HFFc6 (cell line): ENCODE measurements around the gene ASCL4. TPM values are rescaled to one million over a fixed set of nuclear protein-coding genes. Genes with fewer than 3 reads are reported as not detected.

Source experiments
- DNase-seq: peaks from one replicate; pipeline ENCODE4 v3.0.0-alpha.2; 2018
- H3K27ac Mint-ChIP-seq: 2 replicates; pipeline ENCODE4 v1.8.0; 2020; ENCODE audit warnings: mild to moderate bottlenecking, mixed read lengths
- H3K27me3 Mint-ChIP-seq: 2 replicates; pipeline ENCODE4 v1.8.0; 2021; ENCODE audit warnings: mild to moderate bottlenecking, moderate library complexity, mixed read lengths; ENCODE audit not compliant: insufficient read depth
- H3K36me3 Mint-ChIP-seq: 2 replicates; pipeline ENCODE4 v1.8.0; 2021; ENCODE audit warnings: low read depth, mixed read lengths
- H3K4me1 Mint-ChIP-seq: 2 replicates; pipeline ENCODE4 v1.8.0; 2020; ENCODE audit warnings: low read depth, mixed read lengths
- H3K4me3 Mint-ChIP-seq: 2 replicates; pipeline ENCODE4 v1.8.0; 2020; ENCODE audit warnings: mild to moderate bottlenecking, moderate library complexity, mixed read lengths
- H3K9me3 Mint-ChIP-seq: 2 replicates; pipeline ENCODE4 v1.8.0; 2020; ENCODE audit warnings: mild to moderate bottlenecking, mixed read lengths
- CTCF ChIP-seq: fragments of 200-600 bp; sonication (generic); IDR thresholded peaks from 2 replicates; pipeline ENCODE4 v1.5.0; 2021; ENCODE audit warnings: antibody characterized with exemption, mild to moderate bottlenecking
- total RNA-seq, 6 experiments: library from RNA; stranded (reverse); fragmentation: NEBNext Ultra II Directional; extraction: Animal tissue kit (Norgen Biotek cat#: 25700); gene quantifications; 2 replicates in 1 of 6; 3 replicates in 5 of 6; pipeline ENCODE4 v1.2.3, GENCODE V29; 2021

ASCL4 gene
- total RNA-seq, 6 experiments from 2014 or later: not detected

DNA sequence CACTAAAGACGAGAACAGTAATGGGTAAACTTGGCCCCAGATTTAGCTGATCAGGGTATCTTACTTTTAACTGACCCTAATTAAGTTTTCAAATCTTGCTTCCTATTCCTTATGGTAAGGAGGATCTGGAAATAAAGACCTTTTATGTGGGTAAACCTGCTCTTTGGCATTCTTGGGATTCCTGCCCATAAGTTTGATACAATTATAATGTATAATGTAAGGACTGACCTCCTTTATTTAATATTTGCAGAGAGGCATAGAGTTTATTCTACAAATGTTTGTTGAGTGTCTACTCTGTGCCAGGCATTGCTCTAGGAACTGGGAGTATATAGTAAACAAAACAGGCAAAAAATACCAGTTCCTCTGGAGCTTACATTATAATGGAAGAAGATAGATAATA is 9.2 kb upstream of the ASCL4 start:
- Mint-ChIP-seq H3K4me3 (no peak overlapping the region), H3K4me1 (peaks cover 7% of the 10 kb centered on the region), H3K27me3 (no peaks in the 10 kb centered on the region; the same call in 1 of the 2 replicates), H3K27ac (no peak overlapping the region), H3K9me3 (no peaks in the 10 kb centered on the region), H3K36me3 (0 out of 2 replicates have a peak, but pooled peaks cover under 1% of the 10 kb centered on the region)
- TF ChIP-seq CTCF: no peak
- no peak for DNase-seq

GRCh38 chr12:107767466-107767865 is 7.0 kb upstream of the ASCL4 start:
- Mint-ChIP-seq H3K4me3 (no peak overlapping the region), H3K27me3 (no peaks in the 10 kb centered on the region; the same call in 1 of the 2 replicates), H3K4me1 (no peaks in the 10 kb centered on the region), H3K27ac (no peak overlapping the region), H3K36me3 (no peaks in the 10 kb centered on the region), H3K9me3 (no peaks in the 10 kb centered on the region)
- DNase-seq: no peak
- no peak for TF ChIP-seq CTCF

DNA sequence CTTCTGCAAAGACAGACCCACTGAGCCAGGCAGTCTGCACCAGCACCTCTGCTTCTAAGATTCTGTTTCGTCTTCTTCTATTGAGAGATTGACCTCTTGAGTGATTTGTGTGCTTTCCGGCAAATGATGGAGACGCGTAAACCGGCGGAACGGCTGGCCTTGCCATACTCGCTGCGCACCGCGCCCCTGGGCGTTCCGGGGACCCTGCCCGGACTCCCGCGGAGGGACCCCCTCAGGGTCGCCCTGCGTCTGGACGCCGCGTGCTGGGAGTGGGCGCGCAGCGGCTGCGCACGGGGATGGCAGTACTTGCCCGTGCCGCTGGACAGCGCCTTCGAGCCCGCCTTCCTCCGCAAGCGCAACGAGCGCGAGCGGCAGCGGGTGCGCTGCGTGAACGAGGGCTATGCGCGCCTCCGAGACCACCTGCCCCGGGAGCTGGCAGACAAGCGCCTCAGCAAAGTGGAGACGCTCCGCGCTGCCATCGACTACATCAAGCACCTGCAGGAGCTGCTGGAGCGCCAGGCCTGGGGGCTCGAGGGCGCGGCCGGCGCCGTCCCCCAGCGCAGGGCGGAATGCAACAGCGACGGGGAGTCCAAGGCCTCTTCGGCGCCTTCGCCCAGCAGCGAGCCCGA is 703 bp downstream of the ASCL4 start:
- no peak for TF ChIP-seq CTCF
- Mint-ChIP-seq H3K27ac (no peak overlapping the region), H3K9me3 (no peaks in the 10 kb centered on the region), H3K4me1 (no peaks in the 10 kb centered on the region), H3K4me3 (no peak overlapping the region), H3K36me3 (no peaks in the 10 kb centered on the region), H3K27me3 (peaks cover 12% of the 10 kb centered on the region)
- DNase-seq: no peak

- Mint-ChIP-seq H3K4me1 (no peaks in the 10 kb centered on the region), H3K27me3 (peaks cover 12% of the 10 kb centered on the region), H3K27ac (no peak overlapping the region), H3K36me3 (no peaks in the 10 kb centered on the region), H3K4me3 (no peak overlapping the region), H3K9me3 (no peaks in the 10 kb centered on the region)
- no peak for DNase-seq
- TF ChIP-seq CTCF: no peak
Observed at GRCh38 chr12:107776171-107776570, 1.7 kb downstream of the ASCL4 start.

GRCh38 chr12:107778383-107779025 is 4.0 kb downstream of the ASCL4 start:
- H3K36me3 Mint-ChIP-seq: no peaks in the 10 kb centered on the region
- no peaks in the 10 kb centered on the region for H3K4me1 Mint-ChIP-seq
- TF ChIP-seq CTCF: no peak
- H3K27me3 Mint-ChIP-seq: peaks cover 12% of the 10 kb centered on the region; the same call in 1 of the 2 replicates
- no peak for DNase-seq
- no peak overlapping the region for H3K4me3 Mint-ChIP-seq
- H3K27ac Mint-ChIP-seq: no peak overlapping the region
- no peaks in the 10 kb centered on the region for H3K9me3 Mint-ChIP-seq
